ENCODE measurements around the gene ARHGDIG. TPM values are rescaled to one million over a fixed set of nuclear protein-coding genes. Genes with fewer than 3 reads are reported as not detected.

Gene ARHGDIG
- total RNA-seq, 4 donors from 2014 or later = 2.3 to 12.2 (median 5.9) TPM; not detected in 1

DNA sequence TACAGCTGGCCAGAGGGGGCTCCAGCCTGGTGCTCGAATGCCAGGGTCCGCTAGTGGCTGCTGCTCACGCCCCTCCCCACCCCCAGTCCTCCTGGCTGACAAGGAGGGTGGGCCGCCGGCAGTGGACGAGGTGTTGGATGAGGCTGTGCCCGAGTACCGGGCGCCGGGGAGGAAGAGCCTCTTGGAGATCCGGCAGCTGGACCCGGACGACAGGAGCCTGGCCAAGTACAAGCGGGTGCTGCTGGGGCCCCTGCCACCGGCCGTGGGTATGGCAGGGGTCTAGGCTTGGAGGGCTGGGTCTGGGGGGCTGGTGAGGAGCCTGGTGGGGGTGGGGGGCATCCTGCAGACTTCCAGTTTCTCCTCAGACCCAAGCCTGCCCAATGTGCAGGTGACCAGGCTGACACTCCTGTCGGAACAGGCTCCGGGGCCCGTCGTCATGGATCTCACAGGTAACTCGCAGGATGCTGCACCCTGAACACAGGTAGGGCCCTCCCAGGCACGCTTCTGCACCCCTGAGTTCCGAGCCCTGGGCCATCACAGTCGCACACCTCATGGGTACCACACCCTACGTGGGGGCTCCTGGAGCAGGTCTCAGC lies 1.4 kb downstream of the ARHGDIG start:
- no peak for ATAC-seq (ENCODE audit: low FRiP score)
- DNase-seq (ENCODE audit: low spot score) = no peak
- TF ChIP-seq, protein P1, sequence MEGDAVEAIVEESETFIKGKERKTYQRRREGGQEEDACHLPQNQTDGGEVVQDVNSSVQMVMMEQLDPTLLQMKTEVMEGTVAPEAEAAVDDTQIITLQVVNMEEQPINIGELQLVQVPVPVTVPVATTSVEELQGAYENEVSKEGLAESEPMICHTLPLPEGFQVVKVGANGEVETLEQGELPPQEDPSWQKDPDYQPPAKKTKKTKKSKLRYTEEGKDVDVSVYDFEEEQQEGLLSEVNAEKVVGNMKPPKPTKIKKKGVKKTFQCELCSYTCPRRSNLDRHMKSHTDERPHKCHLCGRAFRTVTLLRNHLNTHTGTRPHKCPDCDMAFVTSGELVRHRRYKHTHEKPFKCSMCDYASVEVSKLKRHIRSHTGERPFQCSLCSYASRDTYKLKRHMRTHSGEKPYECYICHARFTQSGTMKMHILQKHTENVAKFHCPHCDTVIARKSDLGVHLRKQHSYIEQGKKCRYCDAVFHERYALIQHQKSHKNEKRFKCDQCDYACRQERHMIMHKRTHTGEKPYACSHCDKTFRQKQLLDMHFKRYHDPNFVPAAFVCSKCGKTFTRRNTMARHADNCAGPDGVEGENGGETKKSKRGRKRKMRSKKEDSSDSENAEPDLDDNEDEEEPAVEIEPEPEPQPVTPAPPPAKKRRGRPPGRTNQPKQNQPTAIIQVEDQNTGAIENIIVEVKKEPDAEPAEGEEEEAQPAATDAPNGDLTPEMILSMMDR (IDR thresholded peaks at IDR 0.05) = no peak

DNA sequence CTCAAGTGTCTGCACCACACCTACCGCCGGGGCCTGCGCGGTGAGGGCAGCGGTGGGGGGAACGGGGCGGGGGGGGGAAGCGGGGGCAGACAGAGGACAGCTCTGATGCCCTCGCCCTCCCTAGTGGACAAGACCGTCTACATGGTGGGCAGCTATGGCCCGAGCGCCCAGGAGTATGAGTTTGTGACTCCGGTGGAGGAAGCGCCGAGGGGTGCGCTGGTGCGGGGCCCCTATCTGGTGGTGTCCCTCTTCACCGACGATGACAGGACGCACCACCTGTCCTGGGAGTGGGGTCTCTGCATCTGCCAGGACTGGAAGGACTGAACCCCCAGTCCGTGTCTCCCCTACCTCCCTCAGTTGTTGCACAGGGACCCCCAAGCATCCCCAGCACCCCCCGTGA lies 2.1 kb downstream of the ARHGDIG start:
- DNase-seq (ENCODE audit: low spot score) = no peak
- no peak for ATAC-seq (ENCODE audit: low FRiP score)
- TF ChIP-seq, protein P1 (IDR thresholded peaks at IDR 0.05) = no peak

DNA sequence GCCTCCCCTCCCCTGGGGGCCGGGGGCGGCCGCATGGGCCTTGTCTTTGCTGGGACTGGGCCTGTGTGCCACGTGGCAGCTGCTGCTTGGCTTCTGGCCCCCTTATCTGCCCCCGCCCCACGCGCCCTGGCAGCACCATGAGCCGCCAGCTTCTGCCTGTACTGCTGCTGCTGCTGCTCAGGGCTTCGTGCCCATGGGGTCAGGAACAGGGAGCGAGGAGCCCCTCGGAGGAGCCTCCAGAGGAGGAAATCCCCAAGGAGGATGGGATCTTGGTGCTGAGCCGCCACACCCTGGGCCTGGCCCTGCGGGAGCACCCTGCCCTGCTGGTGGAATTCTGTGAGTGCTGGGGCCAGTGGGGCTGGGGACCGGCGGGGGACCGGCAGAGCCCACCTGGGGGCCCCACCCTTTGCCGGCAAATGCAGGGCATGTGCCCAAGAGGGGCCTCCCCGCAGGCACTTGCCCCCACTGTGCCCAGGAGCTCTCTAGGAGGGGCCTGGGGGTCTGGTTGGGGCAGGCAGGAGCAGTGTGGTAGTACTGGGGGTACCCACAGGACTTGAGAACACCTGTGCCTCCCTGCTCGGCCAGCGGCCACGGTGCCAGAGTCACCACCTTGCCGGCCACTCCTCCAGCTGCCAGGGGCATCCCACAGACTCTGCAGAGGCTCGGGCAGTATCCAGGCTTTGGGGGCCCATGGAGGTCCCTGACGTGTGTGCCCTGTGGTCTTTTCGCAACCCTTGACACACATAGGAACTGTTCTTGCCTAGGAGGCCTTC lies 2.8 kb downstream of the ARHGDIG start, which contains the start of gene PDIA2:
TSS of gene PDIA2 (plus strand) at position 132 of the 773 bp plus-strand sequence. CDS start at position 138, 6 bp downstream.
- no peak for DNase-seq (ENCODE audit: low spot score)
- no peak for ATAC-seq (ENCODE audit: low FRiP score)
- TF ChIP-seq, protein P1 (IDR thresholded peaks at IDR 0.05) = no peak

DNA sequence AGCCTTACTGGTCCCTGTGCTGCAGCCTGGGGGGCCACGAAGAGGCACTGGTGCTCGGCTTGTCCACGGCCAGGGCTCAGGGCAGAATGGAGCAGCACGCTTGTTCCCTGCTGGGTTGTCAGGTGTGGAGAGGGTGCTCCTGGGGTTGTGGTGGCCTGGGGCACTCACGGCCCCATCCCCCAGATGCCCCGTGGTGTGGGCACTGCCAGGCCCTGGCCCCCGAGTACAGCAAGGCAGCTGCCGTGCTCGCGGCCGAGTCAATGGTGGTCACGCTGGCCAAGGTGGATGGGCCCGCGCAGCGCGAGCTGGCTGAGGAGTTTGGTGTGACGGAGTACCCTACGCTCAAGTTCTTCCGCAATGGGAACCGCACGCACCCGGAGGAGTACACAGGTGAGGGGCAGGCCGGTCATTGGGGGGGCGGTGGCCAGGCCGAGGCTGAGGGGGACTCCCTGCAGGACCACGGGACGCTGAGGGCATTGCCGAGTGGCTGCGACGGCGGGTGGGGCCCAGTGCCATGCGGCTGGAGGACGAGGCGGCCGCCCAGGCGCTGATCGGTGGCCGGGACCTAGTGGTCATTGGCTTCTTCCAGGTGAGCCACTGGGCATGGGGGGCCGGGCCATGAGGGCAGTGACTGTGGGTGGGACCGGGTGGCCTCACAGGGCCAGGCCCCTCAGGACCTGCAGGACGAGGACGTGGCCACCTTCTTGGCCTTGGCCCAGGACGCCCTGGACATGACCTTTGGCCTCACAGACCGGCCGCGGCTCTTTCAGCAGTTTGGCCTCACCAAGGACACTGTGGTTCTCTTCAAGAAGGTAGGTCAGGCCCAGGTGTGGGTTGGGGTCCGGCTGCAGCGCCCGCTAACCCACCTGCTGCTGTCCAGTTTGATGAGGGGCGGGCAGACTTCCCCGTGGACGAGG lies 4.1 kb downstream of the ARHGDIG start:
- DNase-seq (ENCODE audit: low spot score) (no peak), ATAC-seq (ENCODE audit: low FRiP score) (no peak)
- TF ChIP-seq, protein P1 (IDR thresholded peaks at IDR 0.05) = no peak

DNA sequence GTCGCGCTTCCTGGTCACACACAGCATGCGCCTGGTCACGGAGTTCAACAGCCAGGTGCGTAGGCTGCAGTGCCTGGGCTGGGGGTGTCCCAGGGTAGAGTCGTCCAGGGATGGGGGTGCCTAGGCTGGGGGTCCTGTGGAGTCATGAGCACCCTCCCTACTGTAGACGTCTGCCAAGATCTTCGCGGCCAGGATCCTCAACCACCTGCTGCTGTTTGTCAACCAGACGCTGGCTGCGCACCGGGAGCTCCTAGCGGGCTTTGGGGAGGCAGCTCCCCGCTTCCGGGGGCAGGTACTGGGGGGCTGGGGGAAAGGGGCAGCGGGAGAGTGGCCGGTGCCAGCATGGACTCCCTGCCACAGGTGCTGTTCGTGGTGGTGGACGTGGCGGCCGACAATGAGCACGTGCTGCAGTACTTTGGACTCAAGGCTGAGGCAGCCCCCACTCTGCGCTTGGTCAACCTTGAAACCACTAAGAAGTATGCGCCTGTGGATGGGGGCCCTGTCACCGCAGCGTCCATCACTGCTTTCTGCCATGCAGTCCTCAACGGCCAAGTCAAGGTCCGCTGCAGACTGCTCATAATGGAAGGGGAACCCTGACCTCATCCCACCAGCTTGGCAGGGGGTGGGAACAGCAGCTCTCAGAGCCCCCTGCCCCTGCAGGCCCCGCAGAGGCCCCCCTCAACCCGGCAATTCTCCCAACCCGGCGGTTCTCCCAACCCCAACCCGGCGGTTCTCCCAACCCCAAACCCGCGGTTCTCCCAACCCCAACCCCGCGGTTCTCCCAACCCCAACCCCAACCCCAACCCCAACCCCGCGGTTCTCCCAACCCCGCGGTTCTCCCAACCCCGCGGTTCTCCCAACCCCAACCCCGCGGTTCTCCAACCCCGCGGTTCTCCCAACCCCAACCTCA lies 5.0 kb downstream of the ARHGDIG start:
- TF ChIP-seq, protein P1 (IDR thresholded peaks at IDR 0.05) = no peak
- ATAC-seq (ENCODE audit: low FRiP score) = no peak
- no peak for DNase-seq (ENCODE audit: low spot score)

Data from omental fat pad (tissue), 4 donors.